A549 treated with GW870086 at 1 μM for 4 hours (cell line): ENCODE results near the gene POMC. TPM values are rescaled to one million over a fixed set of nuclear protein-coding genes. Genes with fewer than 3 reads are reported as not detected.

Experiments
- total RNA-seq: library from RNA; stranded (reverse); fragments of 200-300 nt; extraction: Qiagen RNA extraction; gene quantifications from 5 replicates; pipeline ENCODE4 v1.2.3, GENCODE V29; 2022; ENCODE audit warnings: low read depth

Gene POMC
- total RNA-seq = not detected in 5 replicates

GRCh38 chr2:25168256-25169072 is at the start of gene POMC:
TSS of gene POMC (minus strand) at chr2:25168580. CDS start at chr2:25164772, 3,808 bp downstream.

Other genes with a start within 250 kb of the POMC start
- gene ADCY3, start 248.3 kb downstream of the POMC start, total RNA-seq = 71.4 to 87.6 TPM (median 77.4 TPM) in 5 replicates
- gene DNAJC27, start 196.6 kb downstream of the POMC start, total RNA-seq = 1.5 to 2.8 TPM (median 2.2 TPM) in 5 replicates
- gene EFR3B, start 126.5 kb downstream of the POMC start, total RNA-seq = 11.3 to 13.7 TPM (median 12.3 TPM) in 5 replicates
- gene DNMT3A, start 173.3 kb upstream of the POMC start, total RNA-seq = 6.2 to 9.7 TPM (median 8.0 TPM) in 5 replicates